Stimulated activated CD8-positive, alpha-beta memory T cell treated with anti-CD3 and anti-CD28 coated beads, Interleukin-12 subunit alpha, Interleukin-12 subunit beta, amount 100 ng/mL, for 1 hour (primary cell): ENCODE data around the gene EXOC6.
"Not testable (repeated sequence)": the region's sequence is repeated elsewhere in the genome, so short reads cannot be mapped to it uniquely, and the experiment has no call there.

ENCODE experiments used
- DNase-seq: peaks from one replicate; pipeline ENCODE4 v3.0.0-alpha.2; 2020; ENCODE audit warnings: low read depth

Gene EXOC6

GRCh38 chr10:92946491-92946890 is 98.2 kb downstream of the EXOC6 start:
- DNase-seq, result no peak

- DNase-seq, result not testable (repeated sequence)
These were observed 104.3 kb downstream of the EXOC6 start for GRCh38 chr10:92952573-92952972.

GRCh38 chr10:92957223-92958010 is 109.1 kb downstream of the EXOC6 start:
- DNase-seq, result no peak

- no peak for DNase-seq
These were observed 113.3 kb downstream of the EXOC6 start for GRCh38 chr10:92961638-92962037.

GRCh38 chr10:92965314-92965713 is 117.0 kb downstream of the EXOC6 start:
- DNase-seq, result no peak

GRCh38 chr10:92967641-92968040 is 119.3 kb downstream of the EXOC6 start:
- DNase-seq, result no peak

- no peak for DNase-seq
These were observed 120.8 kb downstream of the EXOC6 start for GRCh38 chr10:92969151-92969550.

GRCh38 chr10:92970301-92971070 is 122.2 kb downstream of the EXOC6 start:
- DNase-seq, result no peak

- DNase-seq, result no peak
These were observed 123.9 kb downstream of the EXOC6 start for GRCh38 chr10:92972066-92972870.

- no peak for DNase-seq
These were observed 124.6 kb downstream of the EXOC6 start for GRCh38 chr10:92972886-92973285.

GRCh38 chr10:92976278-92976677 is 128.0 kb downstream of the EXOC6 start:
- DNase-seq, result not testable (repeated sequence)

GRCh38 chr10:92989250-92989649 is 140.9 kb downstream of the EXOC6 start:
- DNase-seq, result no peak

- DNase-seq, result no peak
These were observed 142.3 kb downstream of the EXOC6 start for GRCh38 chr10:92990615-92991014.

- DNase-seq, result no peak
These were observed 143.2 kb downstream of the EXOC6 start for GRCh38 chr10:92991513-92991912.

- no peak for DNase-seq
These were observed 145.5 kb downstream of the EXOC6 start for GRCh38 chr10:92993699-92994272.

GRCh38 chr10:92995509-92995908 is 147.2 kb downstream of the EXOC6 start:
- DNase-seq, result no peak

GRCh38 chr10:92997620-92998019 is 149.3 kb downstream of the EXOC6 start:
- DNase-seq, result no peak

- no peak for DNase-seq
These were observed 150.9 kb downstream of the EXOC6 start for GRCh38 chr10:92999191-92999590.

- DNase-seq, result no peak
These were observed 158.2 kb downstream of the EXOC6 start for GRCh38 chr10:93006435-93007039.

- no peak for DNase-seq
These were observed 167.4 kb downstream of the EXOC6 start for GRCh38 chr10:93015722-93016121.

- no peak for DNase-seq
These were observed 174.8 kb downstream of the EXOC6 start for GRCh38 chr10:93023013-93023650.
